Measurements from ENCODE around the gene RASL11A. TPM values are rescaled to one million over a fixed set of nuclear protein-coding genes. Genes with fewer than 3 reads are reported as not detected.
"Not testable (repeated sequence)": the region's sequence is repeated elsewhere in the genome, so short reads cannot be mapped to it uniquely, and the experiment has no call there.

The RASL11A gene
- total RNA-seq, 4 donors from 2014 or later: 18.7 to 37.7 (median 28.9) TPM

GRCh38 chr13:27289011-27289665 lies 18.5 kb downstream of the RASL11A start:
- WGBS, 2 donors (ENCODE audit: low coverage in 1 of 2): 58% methylated on average over 2 of the region's 2 CpGs; no CpG with 5 or more reads in 1 of the 2 donors
- Histone ChIP-seq H3K4me1 (no peaks in the 10 kb centered on the region), H3K9me3 (no peaks in the 10 kb centered on the region), H3K27ac (no peak overlapping the region), H3K4me3 (no peak overlapping the region), H3K36me3 (no peaks in the 10 kb centered on the region), H3K27me3 (no peaks in the 10 kb centered on the region)
- no peak for DNase-seq
- intact Hi-C loops (cut with DNase I; ENCODE audit: low total_unique reads) (no loop called here), in situ Hi-C loops (cut with MboI; ENCODE audit: low pct_ligation_motif_present in 1 of 4, low pct_unique_long_range_greater_than_20kb in 1 of 4, low sequenced_read_pairs in 3 of 4) (no loop called here)
- TF ChIP-seq POLR2A (IDR thresholded peaks at IDR 0.05) (no peak), CTCF (IDR thresholded peaks at IDR 0.05) (no peak), POLR2AphosphoS5 (IDR thresholded peaks at IDR 0.05) (no peak), EP300 (IDR thresholded peaks at IDR 0.05; ENCODE audit: low read depth) (no peak)

- Histone ChIP-seq H3K27ac (no peak overlapping the region), H3K4me3 (no peak overlapping the region), H3K9me3 (no peaks in the 10 kb centered on the region), H3K27me3 (peaks cover 4% of the 10 kb centered on the region), H3K4me1 (no peaks in the 10 kb centered on the region), H3K36me3 (no peaks in the 10 kb centered on the region)
- WGBS, 2 donors (ENCODE audit: low coverage in 1 of 2): 71% methylated on average over 4 of the region's 4 CpGs; no CpG with 5 or more reads in 1 of the 2 donors
- DNase-seq: no peak
- intact Hi-C loops (cut with DNase I; ENCODE audit: low total_unique reads) (no loop called here), in situ Hi-C loops (cut with MboI; ENCODE audit: low pct_ligation_motif_present in 1 of 4, low pct_unique_long_range_greater_than_20kb in 1 of 4, low sequenced_read_pairs in 3 of 4) (no loop called here)
- TF ChIP-seq CTCF (IDR thresholded peaks at IDR 0.05) (no peak), EP300 (IDR thresholded peaks at IDR 0.05; ENCODE audit: low read depth) (no peak), POLR2AphosphoS5 (IDR thresholded peaks at IDR 0.05) (no peak), POLR2A (IDR thresholded peaks at IDR 0.05) (no peak)
These were observed 20.1 kb downstream of the RASL11A start for GRCh38 chr13:27290715-27291114.

GRCh38 chr13:27291967-27292366 lies 21.3 kb downstream of the RASL11A start:
- DNase-seq; H3K4me1 ChIP-seq; H3K36me3 ChIP-seq; H3K27ac ChIP-seq; H3K4me3 ChIP-seq; intact Hi-C loops (cut with DNase I; ENCODE audit: low total_unique reads); H3K27me3 ChIP-seq; H3K9me3 ChIP-seq; in situ Hi-C loops (cut with MboI; ENCODE audit: low pct_ligation_motif_present in 1 of 4, low pct_unique_long_range_greater_than_20kb in 1 of 4, low sequenced_read_pairs in 3 of 4): not testable (repeated sequence)
- WGBS, 2 donors (ENCODE audit: low coverage in 1 of 2): 86 to 96% methylated on average over 7 to 8 of the region's 8 CpGs

- TF ChIP-seq CTCF (IDR thresholded peaks at IDR 0.05) (no peak), POLR2A (IDR thresholded peaks at IDR 0.05) (no peak), EP300 (IDR thresholded peaks at IDR 0.05; ENCODE audit: low read depth) (no peak), POLR2AphosphoS5 (IDR thresholded peaks at IDR 0.05) (no peak)
- DNase-seq: no peak
- intact Hi-C loops (cut with DNase I; ENCODE audit: low total_unique reads) (no loop called here), in situ Hi-C loops (cut with MboI; ENCODE audit: low pct_ligation_motif_present in 1 of 4, low pct_unique_long_range_greater_than_20kb in 1 of 4, low sequenced_read_pairs in 3 of 4) (no loop called here)
- H3K27ac ChIP-seq: no peak overlapping the region
- no peak overlapping the region for H3K4me3 ChIP-seq
- no peaks in the 10 kb centered on the region for H3K9me3 ChIP-seq
- H3K27me3 ChIP-seq: peaks cover 4% of the 10 kb centered on the region
- 67 to 73% methylated on average over 3 to 8 of the region's 8 CpGs for WGBS, 2 donors (ENCODE audit: low coverage in 1 of 2)
- no peaks in the 10 kb centered on the region for H3K36me3 ChIP-seq
- no peaks in the 10 kb centered on the region for H3K4me1 ChIP-seq
These were observed 22.6 kb downstream of the RASL11A start for GRCh38 chr13:27293076-27293691.
